HG02973 (cell line): Measurements from ENCODE around the gene PTPRK.

Experiments
- ATAC-seq: cut with Tn5 transposase; IDR thresholded peaks from one replicate; pipeline ENCODE4 v1.9.1; 2021; ENCODE audit warnings: moderate library complexity; ENCODE audit not compliant: unreplicated experiment

Gene PTPRK

GRCh38 chr6:128099571-128100197 lies 420.7 kb downstream of the PTPRK start:
- ATAC-seq, result no peak

- ATAC-seq, result no peak
These were observed 422.3 kb downstream of the PTPRK start for GRCh38 chr6:128098000-128098581.

- no peak for ATAC-seq
These were observed 423.4 kb downstream of the PTPRK start for GRCh38 chr6:128097009-128097408.

- ATAC-seq, result no peak
These were observed 425.0 kb downstream of the PTPRK start for GRCh38 chr6:128095362-128095761.

GRCh38 chr6:128079021-128079420 lies 441.4 kb downstream of the PTPRK start:
- no peak for ATAC-seq

GRCh38 chr6:128078276-128078675 lies 442.1 kb downstream of the PTPRK start:
- peak; percentile 76 for ATAC-seq

GRCh38 chr6:128076843-128077242 lies 443.6 kb downstream of the PTPRK start:
- ATAC-seq, result no peak

- ATAC-seq, result no peak
These were observed 445.8 kb downstream of the PTPRK start for GRCh38 chr6:128074567-128074966.

- ATAC-seq, result no peak
These were observed 447.0 kb downstream of the PTPRK start for GRCh38 chr6:128073389-128073788.

GRCh38 chr6:128071212-128071611 lies 449.2 kb downstream of the PTPRK start:
- ATAC-seq, result peak; percentile 64

GRCh38 chr6:128070406-128070805 lies 450.0 kb downstream of the PTPRK start:
- ATAC-seq, result no peak

GRCh38 chr6:128069188-128069587 lies 451.2 kb downstream of the PTPRK start:
- no peak for ATAC-seq

GRCh38 chr6:128068119-128068479 lies 452.3 kb downstream of the PTPRK start:
- ATAC-seq, result no peak

- no peak for ATAC-seq
These were observed 452.8 kb downstream of the PTPRK start for GRCh38 chr6:128067446-128068118.

GRCh38 chr6:128065072-128065471 lies 455.3 kb downstream of the PTPRK start:
- no peak for ATAC-seq

GRCh38 chr6:128064540-128064895 lies 455.9 kb downstream of the PTPRK start:
- ATAC-seq, result no peak

GRCh38 chr6:128063850-128064539 lies 456.4 kb downstream of the PTPRK start:
- ATAC-seq, result no peak

GRCh38 chr6:128062882-128063603 lies 457.4 kb downstream of the PTPRK start:
- no peak for ATAC-seq

- no peak for ATAC-seq
These were observed 462.5 kb downstream of the PTPRK start for GRCh38 chr6:128057946-128058345.

GRCh38 chr6:128057541-128057940 lies 462.9 kb downstream of the PTPRK start:
- no peak for ATAC-seq

- no peak for ATAC-seq
These were observed 467.3 kb downstream of the PTPRK start for GRCh38 chr6:128053109-128053508.
